HG02798 (cell line): ENCODE measurements around the gene MDGA2.

Source experiments
- ATAC-seq: cut with Tn5 transposase; IDR thresholded peaks from one replicate; pipeline ENCODE4 v1.9.1; 2021; ENCODE audit warnings: mild to moderate bottlenecking; ENCODE audit not compliant: unreplicated experiment, poor library complexity

MDGA2 gene

DNA sequence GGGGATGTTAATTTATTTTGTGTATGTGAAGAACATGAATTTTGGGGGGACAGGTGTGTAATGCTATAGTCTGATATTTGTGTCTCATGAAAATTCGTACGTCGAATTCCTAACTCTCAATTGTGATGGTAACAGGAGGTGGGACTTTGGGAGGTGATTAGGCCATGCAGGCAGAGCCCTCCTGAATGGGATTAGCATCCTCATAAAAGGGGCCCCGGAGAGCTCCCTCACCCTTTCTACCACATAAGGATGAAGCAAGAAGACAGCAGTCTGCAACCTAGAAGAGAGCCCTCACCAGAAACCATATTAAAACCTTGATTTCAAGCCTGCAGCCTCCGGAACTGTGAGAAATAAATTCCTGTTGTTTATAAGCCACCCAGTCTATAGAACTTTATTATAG is 165.4 kb downstream of the MDGA2 start:
- ATAC-seq, result no peak

DNA sequence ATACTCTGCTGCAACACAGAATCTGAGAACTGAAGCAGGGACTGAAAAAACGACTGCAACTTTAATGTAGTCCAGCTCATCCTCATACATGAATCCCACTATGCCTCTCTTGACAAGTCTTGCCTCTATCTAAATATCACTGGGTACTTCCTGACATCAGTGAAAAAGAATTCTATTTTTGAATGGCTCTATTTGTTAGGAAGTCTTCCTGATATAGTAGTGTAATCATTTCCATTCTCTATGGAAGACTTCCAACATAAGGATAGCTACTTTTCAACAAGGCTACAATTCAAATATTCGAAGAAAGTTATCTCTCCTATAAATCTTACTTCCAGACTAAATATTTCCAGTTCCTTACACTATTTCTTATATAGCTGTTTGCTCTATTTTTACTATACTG is 167.5 kb downstream of the MDGA2 start:
- no peak for ATAC-seq

DNA sequence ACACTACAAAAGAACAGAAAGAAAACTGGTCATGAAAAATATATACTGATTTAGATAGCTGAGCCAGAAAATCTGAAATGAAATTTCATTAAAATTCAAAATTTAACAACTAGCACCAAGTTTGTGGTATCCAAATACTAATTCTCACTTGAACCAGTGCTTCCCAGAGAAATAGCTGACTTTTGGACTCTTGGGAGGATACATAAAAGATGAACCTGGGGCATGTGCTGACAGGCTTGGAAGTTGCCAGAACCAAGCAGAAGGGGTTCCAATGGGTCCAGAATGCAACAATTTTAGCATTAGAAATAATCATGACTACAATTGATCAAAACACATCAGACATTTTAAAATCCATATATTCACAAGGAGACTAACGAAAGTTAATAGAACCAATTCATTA is 175.0 kb downstream of the MDGA2 start:
- no peak for ATAC-seq

DNA sequence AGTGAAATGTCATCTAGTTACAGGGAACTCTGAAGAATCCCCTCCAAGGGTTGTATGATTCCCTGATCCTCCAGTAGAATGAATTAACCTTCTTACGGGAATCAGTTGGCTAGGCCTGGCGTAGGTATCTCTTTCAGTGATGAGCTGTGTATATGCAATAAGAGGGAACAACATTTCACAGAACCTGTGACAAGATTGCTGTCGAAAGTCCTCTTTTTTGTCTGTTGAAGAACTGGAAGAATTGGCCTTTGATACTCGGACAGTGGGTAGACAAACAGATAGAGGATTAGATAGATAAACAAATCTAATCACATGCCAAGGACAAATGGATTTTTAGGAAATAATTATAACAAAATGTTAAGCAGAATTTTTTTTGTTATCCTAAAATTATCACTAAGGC is 184.6 kb downstream of the MDGA2 start:
- ATAC-seq, result no peak

DNA sequence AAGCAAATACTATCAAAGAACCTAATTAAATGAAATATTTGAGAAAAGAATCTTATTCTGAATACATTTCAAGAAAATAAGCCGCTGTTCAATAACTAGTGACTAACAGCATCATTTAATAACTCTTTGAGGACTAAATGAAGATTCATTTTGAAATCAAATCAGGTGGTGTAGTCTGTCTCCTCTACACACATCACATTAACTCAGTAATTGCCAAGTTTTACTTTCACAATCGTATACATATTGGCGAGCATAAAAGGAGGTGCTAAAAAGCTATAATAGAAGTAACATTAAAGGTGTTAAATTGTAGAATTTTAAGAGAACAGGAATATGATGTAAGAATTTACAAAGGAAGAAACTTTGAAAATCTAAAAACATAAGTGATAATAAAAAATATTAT is 185.1 kb downstream of the MDGA2 start:
- ATAC-seq, result no peak

DNA sequence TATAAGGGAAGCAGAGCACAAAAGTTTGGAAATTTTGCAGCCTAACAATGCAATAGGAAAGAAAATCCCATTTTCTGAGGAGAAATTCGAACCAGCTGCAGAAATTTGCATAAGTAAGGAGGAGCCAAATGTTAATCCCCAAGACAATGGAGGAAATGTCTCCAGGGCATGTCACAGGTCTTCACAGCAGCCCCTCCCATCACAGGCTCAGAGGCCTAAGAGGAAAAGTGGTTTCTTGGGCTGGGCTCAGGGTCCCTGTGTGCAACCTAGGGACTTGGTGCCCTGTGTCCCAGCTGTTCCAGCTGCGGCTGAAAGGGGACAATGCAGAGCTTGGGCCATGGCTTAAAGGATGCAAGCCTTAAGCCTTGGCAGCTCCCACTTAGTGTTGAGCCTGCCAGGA is 190.0 kb downstream of the MDGA2 start:
- no peak for ATAC-seq

DNA sequence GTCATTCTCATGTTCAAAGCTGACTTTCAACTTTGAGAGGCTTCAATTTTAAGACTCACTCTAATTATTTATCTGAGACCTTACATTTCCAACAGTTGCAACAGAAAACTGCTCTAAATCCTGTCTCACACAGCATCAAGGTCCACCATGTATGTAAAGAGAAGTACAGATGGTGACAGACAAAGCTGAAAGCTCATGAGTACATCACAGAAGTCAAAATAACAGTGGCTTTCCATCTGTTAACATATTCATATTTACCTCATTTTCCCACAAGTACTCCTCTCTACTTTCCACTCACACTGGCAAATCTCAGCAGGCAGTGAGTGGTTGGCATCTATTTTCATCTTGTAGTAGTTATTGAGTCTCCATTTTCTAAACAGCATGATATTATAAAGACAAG is 192.0 kb downstream of the MDGA2 start:
- no peak for ATAC-seq

DNA sequence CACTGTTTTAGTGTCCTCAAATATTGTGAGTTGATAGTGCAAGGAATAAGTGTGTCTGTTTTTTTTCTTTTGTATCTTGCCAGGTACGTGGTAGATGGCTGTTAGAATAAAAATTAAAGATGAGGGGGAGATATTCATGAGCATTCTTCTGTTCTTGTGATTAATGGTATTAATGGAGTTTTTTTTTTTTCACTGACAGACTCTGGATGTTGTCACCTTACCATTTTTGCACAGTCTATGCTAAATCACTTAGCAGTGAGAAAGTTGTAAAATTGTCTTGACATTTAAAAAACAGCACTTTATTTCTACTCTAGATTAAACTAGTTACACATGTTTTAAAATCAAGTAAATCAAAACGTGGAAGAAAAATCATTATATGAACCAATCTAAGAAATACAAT is 204.3 kb downstream of the MDGA2 start:
- ATAC-seq, result no peak

DNA sequence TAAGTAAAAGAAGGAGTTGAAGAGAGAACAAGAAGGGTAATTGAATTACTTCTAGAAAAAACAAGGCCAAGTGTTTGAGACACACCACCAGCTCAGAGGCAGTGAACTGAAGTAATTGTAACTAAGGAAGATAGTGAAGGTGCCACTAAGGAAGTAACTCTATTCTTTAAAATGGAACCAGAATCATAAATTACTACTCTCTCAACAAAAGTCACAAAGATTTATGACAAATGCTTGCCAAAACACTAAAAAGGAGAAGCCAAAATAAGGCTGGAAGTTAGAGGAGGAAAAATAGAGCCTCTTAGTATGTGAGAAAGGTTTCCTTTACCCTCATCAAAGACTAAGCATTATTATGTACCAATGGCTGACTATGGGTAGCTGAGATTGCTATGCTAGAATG is 208.5 kb downstream of the MDGA2 start:
- ATAC-seq, result no peak

DNA sequence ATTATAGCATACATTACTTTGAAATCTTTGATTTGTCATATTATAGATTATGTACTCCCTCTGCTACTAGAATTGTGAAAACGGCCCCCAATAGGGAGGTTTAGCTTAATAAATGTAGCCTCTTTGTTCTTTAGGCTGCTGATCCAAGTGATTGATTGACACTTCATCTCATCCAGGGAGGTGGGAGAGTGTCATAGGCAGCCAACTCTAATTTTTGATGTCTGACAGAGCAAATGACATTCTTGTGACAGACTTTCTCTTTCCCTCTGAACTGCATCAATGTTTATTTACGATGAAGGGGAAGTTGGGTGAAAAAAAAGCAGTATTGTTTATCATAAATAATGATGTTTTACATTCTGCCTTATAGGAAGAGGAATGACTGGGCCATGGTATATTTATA is 221.4 kb downstream of the MDGA2 start:
- ATAC-seq, result no peak

DNA sequence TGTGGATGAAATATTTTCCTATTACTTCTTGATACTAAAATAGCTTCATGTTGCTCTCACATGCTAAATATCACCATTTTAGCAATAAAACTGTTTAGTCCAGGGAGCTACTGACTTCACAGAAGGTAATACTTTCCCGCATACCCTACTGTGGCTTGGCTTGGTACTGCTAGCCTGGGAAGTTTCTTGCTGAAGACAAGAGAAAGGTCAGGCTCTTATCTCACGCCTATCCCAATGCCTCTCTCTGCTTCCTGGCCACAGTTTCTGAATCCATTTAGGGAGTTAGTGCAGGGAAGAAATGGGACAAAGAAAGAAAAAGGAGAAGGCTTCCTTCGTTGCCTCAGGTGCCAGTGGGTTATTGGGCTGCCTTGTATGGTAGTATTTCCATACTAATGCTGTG is 228.3 kb downstream of the MDGA2 start:
- ATAC-seq, result no peak

DNA sequence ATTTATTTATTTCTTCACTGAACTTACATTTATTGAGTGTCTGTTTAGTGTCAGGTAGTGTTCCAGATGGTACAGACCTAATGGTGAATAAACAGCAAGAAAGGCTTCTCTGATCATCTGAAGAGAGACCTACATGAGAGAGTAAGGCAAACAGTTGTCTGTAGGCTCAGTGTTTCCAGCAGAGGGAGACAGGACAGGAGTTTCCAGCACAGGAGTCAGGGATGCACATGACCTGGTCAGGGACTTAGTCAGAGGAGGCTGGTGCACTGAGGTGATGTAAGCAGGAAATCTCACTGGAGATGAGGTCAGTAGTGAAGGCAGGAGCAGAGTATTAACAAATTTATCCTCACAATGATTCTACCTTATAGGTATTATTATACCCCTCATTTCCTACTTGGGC is 233.2 kb downstream of the MDGA2 start:
- ATAC-seq, result no peak

DNA sequence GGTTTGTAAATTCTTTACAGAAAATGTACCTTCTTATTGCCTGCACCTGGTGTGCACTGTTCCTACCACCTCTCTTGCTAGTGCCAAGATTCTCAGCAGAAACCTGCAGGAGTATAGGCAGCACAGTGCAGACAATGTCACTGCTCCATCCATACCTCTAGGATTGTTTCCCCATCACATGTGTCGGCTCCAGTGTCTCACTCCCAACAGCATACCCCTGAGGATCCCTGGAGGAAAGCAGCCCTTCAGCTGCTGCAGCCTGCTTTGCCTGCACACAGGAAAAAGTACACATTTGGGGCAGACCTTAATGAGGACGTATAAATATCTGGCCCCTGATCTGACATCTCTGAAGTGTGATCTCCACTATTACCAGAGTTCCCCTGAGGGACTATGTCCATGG is 235.5 kb downstream of the MDGA2 start:
- no peak for ATAC-seq

DNA sequence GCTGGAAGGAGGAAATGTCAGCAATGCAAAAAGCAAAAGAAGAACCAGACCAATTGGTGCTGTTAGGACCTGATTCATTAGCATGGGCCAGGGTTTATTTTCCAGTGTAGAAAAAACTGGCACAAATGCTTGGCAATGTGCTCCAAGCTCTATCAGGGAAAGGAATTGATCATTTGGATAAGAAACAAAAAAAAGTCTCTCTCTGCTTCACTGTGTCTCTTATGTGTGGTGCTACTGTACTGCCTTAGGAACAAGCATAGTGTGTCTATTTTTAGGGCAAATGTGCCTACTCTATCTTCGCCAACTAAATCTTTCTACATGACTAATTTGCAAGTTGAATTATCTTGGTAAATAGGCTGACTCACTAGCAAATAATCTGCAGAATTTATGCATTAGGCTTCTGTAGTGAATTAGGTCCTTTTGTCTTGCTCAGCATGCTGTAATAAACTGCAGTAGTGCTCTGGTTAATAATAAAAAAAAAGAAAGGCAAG is 236.7 kb downstream of the MDGA2 start:
- ATAC-seq, result no peak

DNA sequence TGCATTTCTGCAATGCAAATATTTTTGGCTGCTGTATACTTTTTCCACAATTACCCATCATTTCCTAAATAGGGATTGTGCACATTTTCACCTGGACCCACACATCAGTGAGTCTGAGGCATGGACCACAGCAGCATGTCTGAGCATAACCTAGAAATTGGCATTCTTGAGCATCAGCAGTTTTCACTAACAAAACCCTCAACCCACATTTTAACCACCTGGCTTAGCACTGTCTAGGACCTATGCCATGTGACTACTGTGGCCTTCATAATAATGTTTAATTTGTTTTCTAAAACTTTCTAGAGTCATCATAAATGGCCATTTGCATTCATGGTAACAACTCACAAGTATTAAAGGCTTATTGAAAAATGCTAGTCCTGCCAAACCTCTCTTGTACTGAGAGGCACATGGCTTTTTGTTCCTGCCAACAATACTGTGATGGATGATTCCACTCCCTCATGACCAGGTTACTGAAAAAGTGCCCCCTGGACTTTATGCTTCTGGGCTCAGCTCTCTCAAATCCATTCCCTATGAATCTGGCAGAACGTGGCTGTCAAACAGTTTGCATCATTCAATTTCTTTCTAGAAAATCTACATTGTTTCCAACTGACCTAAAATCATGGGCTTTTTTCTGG is 240.0 kb downstream of the MDGA2 start:
- no peak for ATAC-seq

DNA sequence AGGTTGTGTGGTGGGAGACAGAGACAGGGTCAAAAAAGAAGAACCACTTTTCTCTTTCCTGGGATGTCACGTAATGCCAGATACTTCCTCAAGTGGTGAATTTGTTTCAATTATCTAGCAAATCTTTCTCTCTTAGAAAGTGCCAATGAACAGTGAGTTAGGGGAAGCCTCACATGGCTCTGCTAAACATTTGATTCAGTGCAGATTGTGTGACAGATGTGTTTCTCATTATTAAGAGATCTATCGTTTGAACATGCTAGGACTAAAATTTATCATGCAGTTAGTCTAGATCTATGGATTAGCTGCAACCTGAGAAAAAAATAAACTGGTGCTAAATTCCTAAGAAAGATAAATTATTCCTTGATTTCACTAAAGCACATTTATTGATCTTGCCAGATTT is 247.8 kb downstream of the MDGA2 start:
- ATAC-seq, result no peak

DNA sequence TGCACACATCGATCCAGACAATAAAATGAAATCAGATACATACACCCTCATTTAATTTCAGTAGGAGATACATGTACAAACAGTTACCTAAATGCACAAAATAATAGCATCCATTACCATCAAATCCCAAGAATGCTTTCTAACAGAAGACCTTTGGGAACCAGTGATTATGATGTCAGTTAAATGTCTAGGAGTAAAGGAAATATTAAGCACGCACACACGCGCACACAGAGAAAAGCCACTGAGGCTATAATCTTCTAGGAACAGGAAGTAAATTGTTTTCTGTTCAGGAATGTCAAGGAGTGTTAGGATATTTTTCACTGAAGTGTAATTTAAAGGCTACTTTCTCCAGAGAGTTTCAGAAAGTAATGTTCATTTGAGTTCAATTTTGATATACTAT is 250.1 kb downstream of the MDGA2 start:
- ATAC-seq, result no peak

DNA sequence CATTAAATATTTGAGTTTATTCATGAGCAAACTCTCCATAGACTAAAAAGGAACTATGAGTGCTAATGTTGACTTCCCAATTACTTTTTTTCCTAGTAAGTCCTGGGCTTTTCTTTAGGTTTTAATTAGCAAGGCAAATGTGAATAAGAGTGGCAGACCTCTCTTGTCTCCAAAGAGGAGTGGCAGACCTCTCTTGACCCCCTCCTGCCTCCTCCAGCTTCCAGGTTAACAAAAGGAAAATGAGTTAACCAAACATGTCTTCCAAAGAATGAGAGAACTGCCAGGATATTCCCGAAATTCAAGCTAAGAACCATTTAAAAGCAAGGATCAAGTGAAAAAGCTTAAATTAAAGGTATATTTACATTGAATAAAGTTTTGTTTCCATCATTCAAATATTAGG is 253.2 kb downstream of the MDGA2 start:
- ATAC-seq, result no peak

DNA sequence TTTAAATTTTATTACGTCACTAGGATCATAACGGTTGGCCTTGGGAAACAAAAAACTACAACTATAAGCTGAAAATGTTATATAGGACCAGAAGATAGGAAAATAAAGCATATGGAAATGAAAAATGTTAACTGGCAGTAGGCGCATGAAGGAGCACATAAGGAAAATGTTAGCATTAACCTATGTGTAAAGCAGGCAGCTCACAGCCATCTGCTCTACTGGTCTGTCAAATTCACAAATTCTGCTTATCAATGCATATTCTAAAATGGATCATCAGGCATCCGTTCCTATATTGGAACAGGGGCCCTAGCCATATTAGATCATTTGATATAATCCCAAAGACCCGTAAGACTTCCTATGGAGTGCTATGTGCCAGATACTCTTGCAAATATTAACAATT is 263.9 kb downstream of the MDGA2 start:
- no peak for ATAC-seq

DNA sequence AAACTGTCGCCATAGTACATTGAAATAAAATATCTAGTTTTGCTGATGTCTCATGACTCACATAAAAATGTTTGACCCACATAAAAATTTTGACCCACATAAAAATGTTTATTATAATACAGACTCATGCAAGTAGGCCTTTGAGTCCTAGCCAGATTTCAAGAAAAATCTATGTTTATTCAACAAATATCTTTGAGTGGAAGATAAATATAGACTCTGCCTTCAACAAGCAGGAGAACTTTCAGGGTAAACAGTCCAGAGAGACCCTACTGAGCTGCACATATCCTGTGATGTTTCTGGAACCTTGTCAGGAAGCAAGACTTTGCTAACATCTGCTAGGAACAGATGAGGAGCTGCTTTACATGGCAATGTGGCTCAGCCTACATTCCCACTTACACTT is 283.1 kb downstream of the MDGA2 start:
- no peak for ATAC-seq

DNA sequence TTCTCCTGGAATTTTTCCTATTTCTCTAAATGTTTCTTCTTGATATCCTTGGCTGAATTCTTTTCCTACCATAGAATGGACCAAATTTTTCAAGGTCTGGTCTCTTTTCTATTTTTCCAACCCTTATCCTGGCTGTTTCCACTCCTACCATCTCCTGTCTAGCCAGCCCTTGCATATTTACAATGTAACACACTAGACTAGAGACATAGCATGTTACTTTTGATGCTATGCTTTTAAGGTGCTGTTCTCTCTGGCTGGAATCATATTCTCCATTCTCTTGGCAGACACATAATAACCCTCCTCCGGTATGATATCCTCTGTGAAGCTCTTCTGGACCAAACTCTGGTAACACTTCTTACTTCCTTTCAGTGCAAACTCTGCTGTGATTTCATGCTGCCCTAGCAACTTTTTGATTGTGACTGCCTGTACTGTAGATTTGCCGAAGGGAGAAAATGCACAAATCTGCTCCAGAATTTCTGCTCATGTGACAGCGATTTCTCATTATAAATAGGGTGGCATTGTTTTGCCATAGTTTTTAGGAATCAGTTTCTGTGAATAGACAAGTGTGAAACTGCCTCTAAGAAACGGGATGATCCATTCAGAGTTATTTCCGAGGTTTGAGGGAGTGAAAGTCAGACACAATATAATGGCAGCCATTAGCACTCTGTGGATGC is 284.4 kb downstream of the MDGA2 start:
- ATAC-seq, result no peak

DNA sequence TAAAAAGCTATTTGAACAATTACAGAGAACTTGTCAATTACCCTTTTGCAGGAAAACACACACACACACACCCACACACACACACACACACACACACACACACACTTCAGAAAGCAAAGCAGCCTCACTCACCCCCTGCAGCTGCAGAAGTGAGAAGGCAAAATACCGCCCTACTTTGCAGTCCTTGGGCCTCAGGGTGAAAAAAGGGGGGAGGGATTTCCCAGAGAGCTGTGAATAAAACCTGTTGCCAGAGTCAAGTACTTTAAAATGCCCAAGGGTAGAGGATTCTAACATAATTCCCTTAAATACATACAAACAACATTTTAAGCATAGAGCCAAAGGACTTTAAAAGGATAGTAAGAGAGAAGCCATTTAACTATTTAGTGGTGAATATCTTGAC is 285.9 kb downstream of the MDGA2 start:
- no peak for ATAC-seq
